GM12875 (cell line): ENCODE results near the gene BTBD9.
"Not testable (repeated sequence)": the region's sequence is repeated elsewhere in the genome, so short reads cannot be mapped to it uniquely, and the experiment has no call there.

Source experiments
- H3K4me3 ChIP-seq: one replicate; pipeline ENCODE4 v1.5.1; 2011; ENCODE audit warnings: low read depth, low read length, control low read depth
- TF ChIP-seq, protein P1 (sequence below): IDR thresholded peaks from 2 replicates; pipeline ENCODE4 v1.5.1; 2011; ENCODE audit warnings: low read depth, mild to moderate bottlenecking, control low read depth, inconsistent platforms, low read length, moderate library complexity, borderline replicate concordance; ENCODE audit not compliant: insufficient read depth

BTBD9 gene

DNA sequence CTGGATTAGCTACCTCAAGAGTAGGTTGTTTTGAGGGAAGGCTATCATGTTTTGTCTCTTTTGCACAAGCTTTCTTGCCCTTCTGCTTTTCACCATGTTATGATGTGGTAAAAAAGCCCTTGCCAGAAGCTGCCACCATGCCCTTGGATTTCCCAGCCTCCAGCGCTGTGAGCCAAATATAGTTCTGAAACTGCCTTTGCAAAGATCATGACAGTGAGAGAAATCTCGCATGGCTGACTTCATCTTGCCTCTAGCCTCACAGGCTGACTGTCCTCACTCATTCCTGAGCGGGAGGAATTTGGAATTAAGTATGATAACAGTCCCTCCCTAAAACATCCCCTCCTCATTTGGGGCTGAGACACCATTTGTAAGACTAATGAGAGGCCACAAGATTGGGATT lies 207.7 kb downstream of the BTBD9 start:
- H3K4me3 ChIP-seq = no peak overlapping the region
- TF ChIP-seq, protein P1, sequence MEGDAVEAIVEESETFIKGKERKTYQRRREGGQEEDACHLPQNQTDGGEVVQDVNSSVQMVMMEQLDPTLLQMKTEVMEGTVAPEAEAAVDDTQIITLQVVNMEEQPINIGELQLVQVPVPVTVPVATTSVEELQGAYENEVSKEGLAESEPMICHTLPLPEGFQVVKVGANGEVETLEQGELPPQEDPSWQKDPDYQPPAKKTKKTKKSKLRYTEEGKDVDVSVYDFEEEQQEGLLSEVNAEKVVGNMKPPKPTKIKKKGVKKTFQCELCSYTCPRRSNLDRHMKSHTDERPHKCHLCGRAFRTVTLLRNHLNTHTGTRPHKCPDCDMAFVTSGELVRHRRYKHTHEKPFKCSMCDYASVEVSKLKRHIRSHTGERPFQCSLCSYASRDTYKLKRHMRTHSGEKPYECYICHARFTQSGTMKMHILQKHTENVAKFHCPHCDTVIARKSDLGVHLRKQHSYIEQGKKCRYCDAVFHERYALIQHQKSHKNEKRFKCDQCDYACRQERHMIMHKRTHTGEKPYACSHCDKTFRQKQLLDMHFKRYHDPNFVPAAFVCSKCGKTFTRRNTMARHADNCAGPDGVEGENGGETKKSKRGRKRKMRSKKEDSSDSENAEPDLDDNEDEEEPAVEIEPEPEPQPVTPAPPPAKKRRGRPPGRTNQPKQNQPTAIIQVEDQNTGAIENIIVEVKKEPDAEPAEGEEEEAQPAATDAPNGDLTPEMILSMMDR = no peak

DNA sequence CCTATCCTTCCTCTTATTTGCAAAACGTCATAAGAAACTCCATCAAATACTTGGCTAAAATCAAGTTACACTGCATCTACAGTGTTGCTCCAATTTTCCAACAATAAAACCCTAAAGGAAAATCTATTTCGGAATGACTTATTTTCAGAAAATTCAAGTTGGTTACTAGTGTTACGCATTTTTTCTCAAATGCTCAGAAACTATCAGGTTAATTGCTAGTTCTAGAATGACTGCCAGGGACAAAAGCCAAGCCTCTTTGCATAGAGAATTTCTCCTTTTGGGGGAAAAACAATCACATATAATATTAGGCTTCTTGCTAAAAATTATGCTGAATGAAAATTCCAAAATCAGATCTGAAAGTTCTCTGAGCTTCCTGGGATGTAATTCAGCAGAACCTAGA lies 210.2 kb downstream of the BTBD9 start:
- H3K4me3 ChIP-seq = no peak overlapping the region
- TF ChIP-seq, protein P1 = no peak

DNA sequence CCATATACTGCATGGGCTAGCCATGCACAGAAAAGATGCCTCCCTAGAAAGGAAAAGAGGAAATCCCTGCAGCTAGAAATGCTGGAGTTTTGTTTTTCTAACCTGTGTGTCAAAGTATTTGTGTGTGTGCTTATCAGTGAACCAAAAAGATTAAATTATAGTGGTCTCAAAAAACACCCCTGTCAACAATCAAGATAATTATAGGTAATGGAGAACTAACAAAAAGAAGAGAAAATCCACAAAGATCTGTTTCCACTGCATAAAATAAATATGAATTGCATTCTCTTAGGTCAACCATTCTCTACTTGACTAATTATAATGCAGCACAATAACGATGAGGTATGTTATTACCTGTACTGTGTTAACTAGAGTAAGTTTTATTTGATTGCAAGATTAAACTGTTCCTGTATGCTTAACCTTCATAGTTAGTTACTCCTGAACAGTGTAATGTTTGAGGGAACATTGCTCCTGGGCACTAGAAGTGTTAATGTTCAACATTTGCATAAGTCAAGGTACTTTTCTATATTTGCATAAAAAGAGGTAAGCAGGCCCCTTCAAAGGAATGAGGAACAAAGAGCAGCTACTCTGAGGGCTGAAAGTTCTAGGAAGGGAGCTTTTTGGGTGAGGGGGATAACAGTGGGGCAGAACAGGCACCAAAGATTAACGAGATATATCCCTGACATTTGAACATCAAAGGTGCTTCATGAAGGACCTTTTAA lies 212.1 kb downstream of the BTBD9 start:
- TF ChIP-seq, protein P1 = no peak
- H3K4me3 ChIP-seq = no peak overlapping the region

DNA sequence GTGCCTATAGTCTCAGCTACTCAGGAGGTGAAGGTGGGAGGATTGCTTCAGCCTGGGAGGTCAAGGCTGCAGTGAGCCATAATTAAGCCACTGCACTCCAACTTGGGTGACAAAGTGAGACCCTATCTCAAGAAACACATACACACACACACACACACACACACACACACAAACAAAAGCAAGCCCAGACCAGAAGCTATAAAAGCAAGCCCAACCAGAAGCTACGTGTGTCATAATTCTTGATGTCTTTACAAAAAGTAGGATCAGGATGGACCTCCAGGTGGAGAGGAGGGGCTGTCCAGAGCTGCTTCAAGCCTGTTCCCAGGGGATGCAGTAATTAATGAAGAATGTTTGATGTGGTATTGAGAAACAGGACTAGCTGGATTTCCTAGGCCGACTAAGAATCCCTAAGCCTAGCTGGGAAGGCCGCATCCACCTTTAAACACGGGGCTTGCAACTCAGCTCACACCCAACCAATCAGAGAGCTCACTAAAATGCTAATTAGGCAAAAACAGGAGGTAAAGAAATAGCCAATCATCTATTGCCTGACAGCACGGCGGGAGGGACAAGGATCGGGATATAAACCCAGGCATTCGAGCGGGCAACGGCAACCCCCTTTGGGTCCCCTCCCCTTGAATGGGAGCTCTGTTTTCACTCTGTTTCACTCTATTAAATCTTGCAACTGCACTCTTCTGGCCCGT lies 213.8 kb downstream of the BTBD9 start:
- not testable (repeated sequence) for H3K4me3 ChIP-seq

DNA sequence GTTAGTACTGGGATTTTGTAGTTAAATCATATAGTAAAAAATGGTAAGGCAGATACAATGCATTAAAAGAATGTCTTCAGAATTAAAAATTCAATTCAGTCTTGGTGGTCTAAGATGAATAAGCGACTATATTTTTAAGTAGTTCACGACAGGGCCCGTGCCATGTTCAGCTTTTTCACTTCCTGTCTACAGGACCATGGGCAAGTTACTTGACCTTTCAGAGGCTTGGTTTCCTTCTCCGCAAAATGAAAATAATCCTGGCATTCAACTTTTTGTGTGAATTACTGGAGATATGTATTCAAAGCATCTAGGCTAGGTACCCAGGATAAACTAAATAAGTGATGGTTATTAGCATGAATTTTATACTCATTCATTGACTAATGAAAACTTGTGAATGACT lies 216.0 kb downstream of the BTBD9 start:
- H3K4me3 ChIP-seq = no peak overlapping the region
- TF ChIP-seq, protein P1 = no peak

DNA sequence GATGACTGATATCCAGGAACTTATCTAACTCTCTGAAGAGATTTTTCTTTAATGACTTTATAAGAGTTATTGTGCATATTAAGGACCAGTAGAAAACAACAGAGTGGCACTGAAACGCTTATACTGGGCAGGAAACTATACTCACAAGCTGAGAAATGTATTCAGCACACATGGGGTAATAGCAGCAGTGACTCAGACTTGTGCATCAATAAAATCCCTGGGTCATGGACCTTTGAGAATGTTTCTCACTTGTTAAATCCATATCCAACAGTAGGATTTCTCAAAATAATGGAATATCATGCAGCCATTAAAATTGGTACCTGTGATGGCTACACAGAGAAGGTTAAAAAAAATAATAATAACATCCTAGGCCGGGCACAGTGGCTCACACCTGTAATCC lies 219.5 kb downstream of the BTBD9 start:
- no peak overlapping the region for H3K4me3 ChIP-seq
- TF ChIP-seq, protein P1 = no peak

DNA sequence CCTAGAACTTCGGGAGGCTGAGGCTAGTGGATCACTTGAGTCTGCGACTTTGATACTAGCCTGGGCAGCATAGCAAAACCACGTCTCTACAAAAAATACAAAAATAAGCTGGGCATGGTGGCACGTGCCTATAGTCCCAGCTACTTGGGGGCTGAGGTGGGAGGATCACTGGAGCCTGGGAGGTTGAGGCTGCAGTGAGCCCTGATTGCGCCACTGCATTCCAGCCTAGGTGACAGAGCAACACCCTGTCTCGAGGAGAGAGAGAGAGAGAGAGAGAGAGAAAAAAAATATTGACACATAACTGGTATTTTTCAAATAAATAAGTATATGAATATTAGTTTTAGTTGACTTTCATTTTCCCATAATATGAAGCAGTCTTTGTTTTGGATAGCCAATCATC lies 222.2 kb downstream of the BTBD9 start:
- TF ChIP-seq, protein P1 = no peak
- no peak overlapping the region for H3K4me3 ChIP-seq
